Sigmoid colon (tissue), 7 donors: ENCODE data around the gene RNF223. TPM values are rescaled to one million over a fixed set of nuclear protein-coding genes. Genes with fewer than 3 reads are reported as not detected.
"Not testable (repeated sequence)": the region's sequence is repeated elsewhere in the genome, so short reads cannot be mapped to it uniquely, and the experiment has no call there.

Experiments used
- DNase-seq: peaks from one replicate; pipeline ENCODE4 v3.0.0-alpha.2; 2019
- H3K27ac ChIP-seq, 4 donors: fragments of 200-600 bp; sonication (generic); one replicate each; pipeline ENCODE4 v1.5.1; 2016 to 2019; ENCODE audit warnings: mild to moderate bottlenecking in 1 of 4
- H3K27me3 ChIP-seq, 3 donors: fragments of 200-600 bp; sonication (generic); one replicate each; pipeline ENCODE4 v1.5.1; 2019; ENCODE audit warnings: mild to moderate bottlenecking in 1 of 3
- H3K36me3 ChIP-seq, 4 donors: fragments of 200-600 bp; sonication (generic); one replicate each; pipeline ENCODE4 v1.5.1; 2016 to 2019
- H3K4me1 ChIP-seq, 4 donors: fragments of 200-600 bp; sonication (generic); one replicate each; pipeline ENCODE4 v1.5.1; 2017 to 2019
- H3K4me3 ChIP-seq, 4 donors: fragments of 200-600 bp; sonication (generic); one replicate each; pipeline ENCODE4 v1.5.1; 2017 to 2019; ENCODE audit warnings: mild to moderate bottlenecking in 2 of 4, moderate library complexity in 1 of 4
- H3K9me3 ChIP-seq, 4 donors: fragments of 200-600 bp in 3 of 4; sonication (generic) in 3 of 4; one replicate each; pipeline versions ENCODE4 v1.5.1 to v1.6.1; 2013 to 2019
- CTCF ChIP-seq, 4 experiments: fragments of 450-650 bp in 3 of 4; fragments of 200-600 bp in 1 of 4; IDR thresholded peaks; one replicate each; pipeline ENCODE4 v1.5.1; 2016 to 2019; ENCODE audit warnings: antibody characterized with exemption in 4 of 4, mild to moderate bottlenecking in 3 of 4, moderate library complexity in 2 of 4
- EP300 ChIP-seq, 4 donors: sonication (generic); formaldehyde crosslinking; IDR thresholded peaks; one replicate each; pipeline ENCODE4 v1.6.1; 2017; ENCODE audit warnings: antibody characterized with exemption in 4 of 4
- POLR2A ChIP-seq, 2 donors: fragments of 450-650 bp; IDR thresholded peaks; one replicate each; pipeline ENCODE4 v1.6.1; 2016; ENCODE audit warnings: antibody characterized with exemption in 2 of 2, mild to moderate bottlenecking in 2 of 2, moderate library complexity in 2 of 2
- POLR2AphosphoS5 ChIP-seq, 4 donors: sonication (generic); formaldehyde crosslinking; IDR thresholded peaks; one replicate each; pipeline ENCODE4 v1.6.1; 2017; ENCODE audit warnings: antibody characterized with exemption in 4 of 4
- WGBS, 2 donors: extraction: QIAGEN DNeasy Blood & Tissue Kit; methylation state at CpG; one replicate each; pipeline ENCODE4 v1.1.7; 2013; 5-methylcytosine and 5-hydroxymethylcytosine counted together
- intact Hi-C: fragments of 100-400 bp; cut with DNase I; formaldehyde crosslinking; loops from one replicate; pipeline ENCODE4 v1.15.1; 2023
- polyA plus RNA-seq, 3 donors: library from polyadenylated mRNA; stranded (reverse); fragments of 200-250 nt; gene quantifications; one replicate each; pipeline ENCODE4 v1.2.3, GENCODE V29; 2013
- total RNA-seq, 4 donors: library from RNA; depleted of rRNA; stranded (reverse); fragments of >200 nt; gene quantifications; one replicate each; pipeline ENCODE4 v1.1.0, GENCODE V29; 2016
- donor health status: healthy with polysubstance abuse.
- donor health status: Bipolar disorder and iron deficiency.
- donor health status: healthy.

RNF223 gene
- total and polyA plus RNA-seq, 7 donors = 0.60 to 3.7 (median 1.9) TPM; not detected in 4

- TF ChIP-seq EP300 (IDR thresholded peaks at IDR 0.05) (no peak), POLR2A (IDR thresholded peaks at IDR 0.05) (no peak), POLR2AphosphoS5 (IDR thresholded peaks at IDR 0.05) (no peak), CTCF (IDR thresholded peaks at IDR 0.05) (no peak)
- no peaks in the 10 kb centered on the region for H3K36me3 ChIP-seq
- H3K4me1 ChIP-seq = peaks cover 0 to 14% (median 14%) of the 10 kb centered on the region in 4 donors
- no peak overlapping the region for H3K27ac ChIP-seq
- intact Hi-C loops = no loop called here
- peaks cover 0 to 12% (median 0%) of the 10 kb centered on the region in 3 donors for H3K27me3 ChIP-seq
- peak; percentile 62 for DNase-seq
- H3K4me3 ChIP-seq = no peak overlapping the region
- WGBS, 2 donors = 90 to 91% methylated on average over 52 of the region's 52 CpGs
- no peaks in the 10 kb centered on the region for H3K9me3 ChIP-seq
These were observed 7.5 kb upstream of the RNF223 start for GRCh38 chr1:1081311-1082238.

GRCh38 chr1:1080951-1081310 lies 6.8 kb upstream of the RNF223 start:
- TF ChIP-seq POLR2AphosphoS5 (IDR thresholded peaks at IDR 0.05) = no peak
- no peak for TF ChIP-seq EP300 (IDR thresholded peaks at IDR 0.05)
- TF ChIP-seq POLR2A (IDR thresholded peaks at IDR 0.05) = no peak
- no peak for TF ChIP-seq CTCF (IDR thresholded peaks at IDR 0.05)
- Histone ChIP-seq H3K9me3 (no peaks in the 10 kb centered on the region), H3K4me1 (peaks cover 0 to 14% (median 14%) of the 10 kb centered on the region in 4 donors), H3K27me3 (peaks cover 0 to 13% (median 0%) of the 10 kb centered on the region in 3 donors), H3K27ac (no peak overlapping the region), H3K36me3 (no peaks in the 10 kb centered on the region), H3K4me3 (no peak overlapping the region)
- WGBS, 2 donors = 38 to 67% methylated on average over 9 of the region's 9 CpGs
- intact Hi-C loops = no loop called here
- DNase-seq = peak; percentile 68

- H3K4me3 ChIP-seq = peak overlapping the region in 3 of 4 donors; percentile 26 to 40 (median 39)
- WGBS, 2 donors = 2 to 15% methylated on average over 19 to 20 of the region's 23 CpGs
- intact Hi-C loops = no loop called here
- TF ChIP-seq EP300 (IDR thresholded peaks at IDR 0.05) = no peak
- TF ChIP-seq POLR2A (IDR thresholded peaks at IDR 0.05) = no peak
- no peak for TF ChIP-seq CTCF (IDR thresholded peaks at IDR 0.05)
- no peak for TF ChIP-seq POLR2AphosphoS5 (IDR thresholded peaks at IDR 0.05)
- H3K27ac ChIP-seq = peak overlapping the region in 1 of 4 donors; percentile 35
- H3K36me3 ChIP-seq = no peaks in the 10 kb centered on the region
- H3K4me1 ChIP-seq = peaks cover 0 to 14% (median 14%) of the 10 kb centered on the region in 4 donors
- H3K9me3 ChIP-seq = no peaks in the 10 kb centered on the region
- H3K27me3 ChIP-seq = peaks cover 2 to 20% (median 4%) of the 10 kb centered on the region in 3 donors
- DNase-seq = peak; percentile 75
These were observed 6.1 kb upstream of the RNF223 start for GRCh38 chr1:1080122-1080757.

GRCh38 chr1:1079408-1080121 lies 5.5 kb upstream of the RNF223 start:
- 1 to 3% methylated on average over 38 of the region's 38 CpGs for WGBS, 2 donors
- H3K36me3 ChIP-seq = no peaks in the 10 kb centered on the region
- intact Hi-C loops = no loop called here
- no peak for TF ChIP-seq CTCF (IDR thresholded peaks at IDR 0.05)
- no peak for TF ChIP-seq POLR2A (IDR thresholded peaks at IDR 0.05)
- no peak for TF ChIP-seq EP300 (IDR thresholded peaks at IDR 0.05)
- peak in 2 of 4 donors; percentile 8 to 45 for TF ChIP-seq POLR2AphosphoS5 (IDR thresholded peaks at IDR 0.05)
- H3K4me1 ChIP-seq = peaks cover 0 to 14% (median 14%) of the 10 kb centered on the region in 4 donors
- DNase-seq = peak; percentile 81
- peak overlapping the region in 3 of 4 donors; percentile 26 to 40 (median 39) for H3K4me3 ChIP-seq
- H3K27ac ChIP-seq = peak overlapping the region in 2 of 4 donors; percentile 31 to 35
- H3K9me3 ChIP-seq = no peaks in the 10 kb centered on the region
- H3K27me3 ChIP-seq = peaks cover 3 to 27% (median 11%) of the 10 kb centered on the region in 3 donors

- H3K36me3 ChIP-seq, H3K9me3 ChIP-seq, intact Hi-C loops, H3K27ac ChIP-seq, H3K4me3 ChIP-seq, DNase-seq: not testable (repeated sequence)
- Histone ChIP-seq H3K27me3 (peaks cover 10 to 48% (median 32%) of the 10 kb centered on the region in 3 donors), H3K4me1 (peaks cover 0 to 14% (median 14%) of the 10 kb centered on the region in 4 donors)
- 25 to 59% methylated on average over 4 to 17 of the region's 21 CpGs for WGBS, 2 donors
These were observed 3.3 kb upstream of the RNF223 start for GRCh38 chr1:1077396-1077795.
